Endothelial cell of umbilical vein (primary cell): Measurements from ENCODE around the gene LIPK.

Source experiments
- CTCF ChIP-seq, 2 donors: IDR thresholded peaks; 1 replicate in 1 of 2; 2 replicates in 1 of 2; pipeline ENCODE4 v1.5.1; 2011; ENCODE audit warnings: low read length in 2 of 2, mild to moderate bottlenecking in 2 of 2, moderate library complexity in 2 of 2, control low read depth in 1 of 2, inconsistent platforms in 1 of 2, low read depth in 1 of 2; ENCODE audit not compliant: insufficient read depth in 1 of 2; ENCODE audit errors: extremely low read depth in 1 of 2
- EZH2 ChIP-seq: IDR thresholded peaks from 2 replicates; pipeline ENCODE4 v1.6.1; 2012; ENCODE audit warnings: borderline replicate concordance, low read depth, mild to moderate bottlenecking, moderate library complexity, low read length, inconsistent platforms; ENCODE audit not compliant: severe bottlenecking
- FOS ChIP-seq: IDR thresholded peaks from 2 replicates; pipeline ENCODE4 v1.6.1; 2011; ENCODE audit warnings: mild to moderate bottlenecking, low read length, moderate library complexity, borderline replicate concordance; ENCODE audit not compliant: insufficient read depth
- GATA2 ChIP-seq: IDR thresholded peaks from 2 replicates; pipeline ENCODE4 v1.7.0; 2011; ENCODE audit warnings: low read depth, mild to moderate bottlenecking, moderate library complexity, mixed read lengths, low read length; ENCODE audit not compliant: insufficient read length, insufficient read depth
- JUN ChIP-seq: IDR thresholded peaks from 2 replicates; pipeline ENCODE4 v1.6.1; 2011; ENCODE audit warnings: borderline replicate concordance, low read depth; ENCODE audit not compliant: insufficient read length, insufficient read depth
- POLR2A ChIP-seq: IDR thresholded peaks from 2 replicates; pipeline ENCODE4 v1.6.1; 2012; ENCODE audit warnings: low read depth, mild to moderate bottlenecking, control low read depth, low read length
- POLR2AphosphoS5 ChIP-seq: IDR thresholded peaks from 2 replicates; pipeline ENCODE4 v1.6.1; 2012; ENCODE audit warnings: low read depth, mild to moderate bottlenecking, control low read depth, low read length, moderate library complexity; ENCODE audit not compliant: insufficient read depth
- TF ChIP-seq, protein P1 (sequence below): IDR thresholded peaks from 2 replicates; pipeline ENCODE4 v1.6.1; 2011; ENCODE audit not compliant: insufficient read depth, insufficient read length

DNA sequence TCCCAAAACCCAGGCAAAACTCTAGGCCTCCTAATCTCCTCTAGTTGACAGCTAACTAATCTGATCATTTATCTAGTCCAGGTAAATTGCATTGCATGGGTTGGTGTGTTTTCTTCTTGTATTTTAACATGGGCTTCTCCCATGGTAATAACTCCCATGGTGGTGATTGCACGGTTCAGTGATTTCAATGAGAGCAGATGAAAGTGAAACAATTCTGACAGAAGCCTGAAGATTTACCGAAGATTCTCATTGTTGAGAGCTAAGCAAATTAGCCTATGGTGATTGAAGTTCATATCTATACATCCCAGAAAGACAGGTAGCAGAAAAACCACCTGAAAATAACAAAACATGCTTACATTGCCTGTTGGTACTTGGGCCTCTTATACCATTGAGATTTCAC, 27.2 kb downstream of the LIPK start:
- TF ChIP-seq CTCF (IDR thresholded peaks at IDR 0.05; ENCODE audit: extremely low read depth in 1 of 2, insufficient read depth in 1 of 2, low read depth in 1 of 2, low read length in 2 of 2) = no peak
- TF ChIP-seq POLR2A = no peak
- no peak for TF ChIP-seq EZH2
- TF ChIP-seq FOS = no peak
- TF ChIP-seq JUN = no peak
- TF ChIP-seq POLR2AphosphoS5 = no peak
- TF ChIP-seq, protein P1, sequence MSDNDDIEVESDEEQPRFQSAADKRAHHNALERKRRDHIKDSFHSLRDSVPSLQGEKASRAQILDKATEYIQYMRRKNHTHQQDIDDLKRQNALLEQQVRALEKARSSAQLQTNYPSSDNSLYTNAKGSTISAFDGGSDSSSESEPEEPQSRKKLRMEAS = no peak
- no peak for TF ChIP-seq GATA2
